Neural cell (in vitro differentiated cells): ENCODE data around the gene EXOC4. TPM values are rescaled to one million over a fixed set of nuclear protein-coding genes. Genes with fewer than 3 reads are reported as not detected.

Experiments used
- H2AFZ ChIP-seq: fragments of 200-600, 300-800 bp; sonication (generic), shearing (Covaris generic); 2 replicates; pipeline ENCODE4 v1.6.0; 2014; ENCODE audit warnings: low read depth, mild to moderate bottlenecking, antibody characterized with exemption, low read length, moderate library complexity
- H3F3A ChIP-seq: fragments of 200-600 bp; shearing (Covaris generic); 2 replicates; pipeline ENCODE4 v1.6.1; 2016; ENCODE audit warnings: mild to moderate bottlenecking, moderate library complexity, mixed read lengths, antibody characterized with exemption, low read length; ENCODE audit not compliant: insufficient read depth, poor library complexity, severe bottlenecking
- H3K27ac ChIP-seq: fragments of 200-600, 300-800 bp; sonication (generic), shearing (Covaris generic); 2 replicates; pipeline ENCODE4 v1.5.1; 2014; ENCODE audit warnings: mild to moderate bottlenecking, low read length, moderate library complexity
- H3K27me3 ChIP-seq: fragments of 300-800, 200-600 bp; sonication (generic), shearing (Covaris generic); 2 replicates; pipeline ENCODE4 v1.6.0; 2014; ENCODE audit warnings: mild to moderate bottlenecking, low read depth, low read length, moderate library complexity; ENCODE audit not compliant: insufficient read depth
- H3K36me3 ChIP-seq: fragments of 300-800, 200-600 bp; sonication (generic), shearing (Covaris generic); 2 replicates; pipeline ENCODE4 v1.5.1; 2014; ENCODE audit warnings: mild to moderate bottlenecking, antibody characterized with exemption, low read length, moderate library complexity; ENCODE audit not compliant: insufficient read depth
- H3K4me2 ChIP-seq: fragments of 300-800, 200-600 bp; sonication (generic), shearing (Covaris generic); 2 replicates; pipeline ENCODE4 v1.6.0; 2014; ENCODE audit warnings: mild to moderate bottlenecking, low read length
- H3K4me3 ChIP-seq: fragments of 300-800, 200-600 bp; sonication (generic), shearing (Covaris generic); 2 replicates; pipeline ENCODE4 v1.5.1; 2014; ENCODE audit warnings: mild to moderate bottlenecking, low read length, moderate library complexity
- H3K79me2 ChIP-seq: fragments of 200-600 bp; shearing (Covaris generic); replicated peaks from 2 replicates; pipeline ENCODE4 v1.6.0; 2014; ENCODE audit warnings: mild to moderate bottlenecking, low read length, moderate library complexity; ENCODE audit not compliant: insufficient read depth
- H3K9ac ChIP-seq: fragments of 300-800, 200-600 bp; sonication (generic), shearing (Covaris generic); 2 replicates; pipeline ENCODE4 v1.6.1; 2016; ENCODE audit warnings: mild to moderate bottlenecking, low read length, mixed read lengths
- H3K9me2 ChIP-seq: fragments of 200-600 bp; shearing (Covaris generic); 2 replicates; pipeline ENCODE4 v1.6.1; 2016; ENCODE audit warnings: mild to moderate bottlenecking, low read length, mixed read lengths; ENCODE audit not compliant: insufficient read depth
- H3K9me3 ChIP-seq: fragments of 200-600, 300-800 bp; sonication (generic), shearing (Covaris generic); 2 replicates; pipeline ENCODE4 v1.6.1; 2016; ENCODE audit warnings: mild to moderate bottlenecking, mixed run types, low read length, moderate library complexity, mixed read lengths
- H4K20me1 ChIP-seq: fragments of 200-600 bp; shearing (Covaris generic); 2 replicates; pipeline ENCODE4 v1.6.1; 2016; ENCODE audit warnings: mild to moderate bottlenecking, mixed run types; ENCODE audit not compliant: insufficient read depth
- CTCF ChIP-seq: fragments of 450-650 bp; IDR thresholded peaks from 2 replicates; pipeline ENCODE4 v1.5.1; 2014; ENCODE audit warnings: antibody characterized with exemption, mild to moderate bottlenecking, moderate library complexity; ENCODE audit not compliant: poor library complexity, severe bottlenecking
- EP300 ChIP-seq: fragments of 450-650 bp; conservative IDR thresholded peaks from 2 replicates; pipeline ENCODE4 v1.6.1; 2014; ENCODE audit warnings: antibody characterized with exemption, mild to moderate bottlenecking, moderate library complexity; ENCODE audit not compliant: poor library complexity, severe bottlenecking
- EZH2 ChIP-seq: fragments of 200-600, 300-800 bp; shearing (Covaris generic), sonication (generic); IDR thresholded peaks from 2 replicates; pipeline ENCODE4 v1.6.1; 2014; ENCODE audit warnings: antibody characterized with exemption, low read length, borderline replicate concordance, mild to moderate bottlenecking; ENCODE audit not compliant: insufficient read depth, poor library complexity, severe bottlenecking
- MXI1 ChIP-seq: fragments of 450-650 bp; conservative IDR thresholded peaks from 2 replicates; pipeline ENCODE4 v1.6.1; 2014; ENCODE audit warnings: antibody characterized with exemption, mild to moderate bottlenecking; ENCODE audit not compliant: poor library complexity, severe bottlenecking
- POLR2AphosphoS5 ChIP-seq: IDR thresholded peaks from 2 replicates; pipeline ENCODE4 v1.6.1; 2012
- RAD21 ChIP-seq: fragments of 450-650 bp; conservative IDR thresholded peaks from 2 replicates; pipeline ENCODE4 v1.6.1; 2014; ENCODE audit warnings: antibody characterized with exemption, mild to moderate bottlenecking, moderate library complexity
- REST ChIP-seq: IDR thresholded peaks from 2 replicates; pipeline ENCODE4 v1.6.1; 2012; ENCODE audit warnings: borderline replicate concordance
- SMC3 ChIP-seq: fragments of 450-650 bp; conservative IDR thresholded peaks from 2 replicates; pipeline ENCODE4 v1.6.1; 2014; ENCODE audit warnings: antibody characterized with exemption, mild to moderate bottlenecking, moderate library complexity; ENCODE audit not compliant: poor library complexity
- TAF1 ChIP-seq: IDR thresholded peaks from 2 replicates; pipeline ENCODE4 v1.6.1; 2012; ENCODE audit warnings: low read depth
- polyA plus RNA-seq: library from polyadenylated mRNA; depleted of rRNA; stranded (reverse); fragments of >200 nt; gene quantifications from 2 replicates; pipeline ENCODE4 v1.2.3, GENCODE V29; 2014

The EXOC4 gene
- polyA plus RNA-seq, 1 donor from 2014 or later: 36.5 TPM

- Histone ChIP-seq H3K4me3 (no peak overlapping the region), H3K9ac (no peak overlapping the region), H3F3A (no peaks in the 10 kb centered on the region), H4K20me1 (no peaks in the 10 kb centered on the region), H3K27me3 (no peaks in the 10 kb centered on the region), H3K79me2 (no peaks in the 10 kb centered on the region), H3K36me3 (no peaks in the 10 kb centered on the region), H3K27ac (no peak overlapping the region), H3K4me2 (no peak overlapping the region), H3K9me3 (no peaks in the 10 kb centered on the region), H2AFZ (no peak overlapping the region), H3K9me2 (no peaks in the 10 kb centered on the region)
- TF ChIP-seq EP300 (no peak), CTCF (no peak), SMC3 (no peak), POLR2AphosphoS5 (no peak)
These were observed 660.2 kb downstream of the EXOC4 start for GRCh38 chr7:133912916-133913697.

- Histone ChIP-seq H3K27me3 (no peaks in the 10 kb centered on the region), H3K9me2 (no peaks in the 10 kb centered on the region), H3K9ac (no peak overlapping the region), H3K36me3 (no peaks in the 10 kb centered on the region), H3F3A (no peaks in the 10 kb centered on the region), H4K20me1 (no peaks in the 10 kb centered on the region), H2AFZ (no peak overlapping the region), H3K79me2 (no peaks in the 10 kb centered on the region), H3K4me2 (no peak overlapping the region), H3K27ac (no peak overlapping the region), H3K9me3 (no peaks in the 10 kb centered on the region), H3K4me3 (no peak overlapping the region)
- TF ChIP-seq CTCF (no peak), EZH2 (no peak)
These were observed 663.7 kb downstream of the EXOC4 start for GRCh38 chr7:133916621-133917020.

- Histone ChIP-seq H3K79me2 (no peaks in the 10 kb centered on the region), H3K9me2 (no peaks in the 10 kb centered on the region), H3F3A (no peaks in the 10 kb centered on the region), H3K9me3 (no peaks in the 10 kb centered on the region), H4K20me1 (no peaks in the 10 kb centered on the region), H3K4me2 (no peak overlapping the region), H2AFZ (no peak overlapping the region), H3K27ac (no peak overlapping the region), H3K4me3 (no peak overlapping the region), H3K36me3 (no peaks in the 10 kb centered on the region), H3K9ac (no peak overlapping the region), H3K27me3 (no peaks in the 10 kb centered on the region)
- TF ChIP-seq TAF1 (no peak), REST (no peak), MXI1 (no peak), SMC3 (no peak), POLR2AphosphoS5 (no peak), CTCF (no peak), RAD21 (no peak), EP300 (no peak)
These were observed 666.9 kb downstream of the EXOC4 start for GRCh38 chr7:133919810-133920209.
